CD4-positive, alpha-beta T cell treated with Interleukin-4 for 1 hour (primary cell): ENCODE data around the gene EFEMP2.
A peak's percentile ranks its signal among the peaks of the same experiment; 100 is the strongest.

Experiments used
- DNase-seq, 2 donors: peaks; one replicate each; pipeline ENCODE4 v3.0.0-alpha.2; 2020 to 2022

EFEMP2 gene

DNA sequence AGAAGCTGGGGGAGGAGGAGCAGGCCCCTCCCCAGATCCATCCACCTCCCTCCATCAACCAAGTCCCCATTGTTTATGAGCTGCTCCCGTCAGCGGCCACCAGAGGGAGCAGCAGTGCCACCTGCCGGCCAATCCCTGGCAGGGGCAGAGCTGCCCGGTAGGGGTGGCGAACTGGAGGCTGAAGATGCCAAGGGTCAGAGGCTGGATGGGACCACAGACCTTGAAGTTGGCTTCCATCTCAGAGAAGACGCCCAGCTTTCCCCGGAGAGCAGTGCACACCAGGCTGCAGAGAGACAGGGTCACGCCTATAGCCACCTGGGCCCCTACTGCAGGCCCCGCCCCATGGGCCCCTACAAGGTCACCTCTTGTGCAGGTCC lies 12.1 kb upstream of the EFEMP2 start:
- DNase-seq: peak; percentile 83 to 85

DNA sequence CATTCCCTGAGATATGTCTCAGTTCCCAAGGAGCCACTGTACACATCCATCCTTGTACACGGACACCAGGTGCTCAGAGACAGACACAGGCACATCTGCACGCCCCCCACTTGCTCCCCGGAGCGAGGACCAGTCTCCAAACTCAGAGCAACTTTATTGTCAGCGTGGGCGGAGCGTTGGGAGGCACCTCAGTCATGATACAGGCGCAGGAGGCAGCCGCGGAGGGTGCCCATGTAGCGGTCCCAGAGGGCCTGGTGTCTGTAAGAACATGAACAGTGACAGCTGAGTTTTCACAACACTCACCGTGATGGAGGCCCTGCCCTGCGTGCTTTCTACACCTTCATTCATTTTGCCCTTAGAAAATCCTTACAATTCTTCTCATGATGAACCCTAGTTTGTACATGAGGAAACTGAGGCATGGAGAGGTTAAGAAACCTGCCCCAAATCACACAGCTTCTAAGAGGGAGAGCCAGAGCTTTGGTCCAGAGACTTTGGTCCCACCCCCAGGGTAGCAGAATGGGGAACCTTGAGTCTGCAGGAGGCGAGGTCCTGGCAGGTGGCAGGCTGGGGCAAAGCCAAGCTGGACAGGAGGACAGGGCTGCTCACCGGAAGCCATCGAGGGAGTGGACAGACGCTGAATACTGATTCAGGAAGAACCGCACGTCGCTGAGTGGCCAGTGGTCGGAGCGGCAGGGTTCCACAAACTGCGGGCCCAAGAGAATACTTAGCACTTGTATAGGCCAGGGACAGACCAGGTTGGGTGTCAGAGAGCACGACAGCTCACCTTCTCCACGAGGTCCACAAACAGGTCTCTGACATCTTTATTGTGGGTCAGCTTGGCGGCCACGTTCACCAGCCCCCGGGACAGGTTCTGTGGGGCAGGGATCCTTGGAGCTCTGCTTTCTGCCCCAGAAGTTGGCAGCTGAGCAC lies 11.5 kb upstream of the EFEMP2 start:
- no peak for DNase-seq

- DNase-seq: no peak
Measured at GRCh38 chr11:65883058-65883761, 10.6 kb upstream of the EFEMP2 start.

DNA sequence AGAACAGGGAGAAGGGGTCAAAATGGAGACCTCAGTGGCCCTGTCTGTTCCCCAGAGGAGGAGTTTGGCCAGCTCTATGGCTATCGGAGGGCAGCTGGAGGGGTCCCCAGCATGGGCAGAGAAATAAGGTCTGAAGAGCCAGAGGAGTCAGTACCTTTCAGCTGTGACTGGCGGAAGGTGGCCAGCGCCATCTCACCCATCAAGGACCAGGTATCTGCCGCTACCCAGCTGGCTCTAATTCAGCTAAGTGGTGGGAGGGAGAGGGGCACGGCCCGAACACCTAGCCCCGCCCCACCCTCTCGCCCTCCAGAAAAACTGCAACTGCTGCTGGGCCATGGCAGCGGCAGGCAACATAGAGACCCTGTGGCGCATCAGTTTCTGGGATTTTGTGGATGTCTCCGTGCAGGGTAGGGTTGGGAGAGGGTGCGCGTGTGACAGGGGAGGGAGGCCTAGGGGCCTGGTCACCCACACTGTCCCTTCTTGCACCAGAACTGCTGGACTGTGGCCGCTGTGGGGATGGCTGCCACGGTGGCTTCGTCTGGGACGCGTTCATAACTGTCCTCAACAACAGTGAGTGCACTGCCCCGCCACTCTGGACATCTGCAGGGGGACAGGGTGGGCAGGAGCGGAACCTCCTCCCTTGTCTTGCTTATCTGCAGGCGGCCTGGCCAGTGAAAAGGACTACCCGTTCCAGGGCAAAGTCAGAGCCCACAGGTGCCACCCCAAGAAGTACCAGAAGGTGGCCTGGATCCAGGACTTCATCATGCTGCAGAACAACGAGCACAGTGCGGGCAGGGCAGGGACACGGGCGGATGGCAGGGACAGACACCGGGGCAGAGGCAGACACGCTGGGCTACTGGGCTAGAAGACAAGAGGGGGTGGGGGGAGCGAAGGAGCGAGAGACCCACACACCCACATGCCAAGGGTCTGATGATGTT lies 9.8 kb upstream of the EFEMP2 start:
- no peak for DNase-seq

- DNase-seq: peak in 1 of 2 donors; percentile 20
Measured at GRCh38 chr11:65880844-65881421, 8.3 kb upstream of the EFEMP2 start.

- DNase-seq: no peak
Measured at GRCh38 chr11:65880027-65880426, 7.4 kb upstream of the EFEMP2 start.

DNA sequence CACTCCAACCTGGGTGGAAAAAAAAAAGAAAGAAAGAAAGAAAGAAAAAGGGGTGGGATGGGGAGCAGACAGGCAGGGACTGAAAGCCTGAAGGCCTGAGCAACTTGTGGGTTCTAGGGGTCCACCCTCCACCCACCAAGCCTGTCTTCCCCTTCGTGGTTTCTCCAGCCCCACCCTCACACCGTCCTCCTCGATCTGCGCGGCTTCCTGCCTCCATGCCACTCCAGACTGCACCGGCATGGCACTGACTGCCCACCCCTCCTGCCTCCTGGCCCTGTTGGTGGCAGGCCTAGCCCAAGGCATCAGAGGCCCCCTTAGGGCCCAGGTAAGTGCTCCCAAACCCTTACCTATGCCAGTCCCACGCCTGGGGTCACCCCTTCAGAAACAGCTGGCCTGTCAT lies 7.0 kb upstream of the EFEMP2 start, which contains the start of gene CTSW:
Gene CTSW, plus strand, starts transcription at position 221 of the 400 bp plus-strand sequence. Its CDS starts 18 bp downstream, at position 239.
- DNase-seq: peak; percentile 50 to 64

- peak; percentile 95 to 97 for DNase-seq
Measured at GRCh38 chr11:65873318-65874156, 937 bp upstream of the EFEMP2 start.

- no peak for DNase-seq
Measured at GRCh38 chr11:65871811-65872548, 620 bp downstream of the EFEMP2 start.

- no peak for DNase-seq
Measured at GRCh38 chr11:65870706-65871681, 1.6 kb downstream of the EFEMP2 start.

DNA sequence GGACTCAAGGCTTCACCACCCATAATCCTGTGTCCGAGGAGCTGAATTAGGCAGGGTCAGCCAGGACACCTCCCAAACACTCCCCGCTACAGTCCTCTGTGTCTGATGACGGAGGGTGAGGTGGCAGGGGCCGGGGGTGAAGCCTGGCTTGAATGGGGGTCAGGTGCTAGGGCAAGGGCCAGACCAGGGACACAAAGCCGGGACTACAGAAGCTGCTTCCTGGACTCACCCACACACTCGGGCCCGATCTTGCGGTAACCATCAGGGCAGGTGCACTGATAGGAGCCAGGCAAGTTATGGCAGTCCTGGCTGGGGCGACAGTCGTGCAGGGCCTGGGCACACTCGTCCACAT lies 2.3 kb downstream of the EFEMP2 start:
- no peak for DNase-seq

DNA sequence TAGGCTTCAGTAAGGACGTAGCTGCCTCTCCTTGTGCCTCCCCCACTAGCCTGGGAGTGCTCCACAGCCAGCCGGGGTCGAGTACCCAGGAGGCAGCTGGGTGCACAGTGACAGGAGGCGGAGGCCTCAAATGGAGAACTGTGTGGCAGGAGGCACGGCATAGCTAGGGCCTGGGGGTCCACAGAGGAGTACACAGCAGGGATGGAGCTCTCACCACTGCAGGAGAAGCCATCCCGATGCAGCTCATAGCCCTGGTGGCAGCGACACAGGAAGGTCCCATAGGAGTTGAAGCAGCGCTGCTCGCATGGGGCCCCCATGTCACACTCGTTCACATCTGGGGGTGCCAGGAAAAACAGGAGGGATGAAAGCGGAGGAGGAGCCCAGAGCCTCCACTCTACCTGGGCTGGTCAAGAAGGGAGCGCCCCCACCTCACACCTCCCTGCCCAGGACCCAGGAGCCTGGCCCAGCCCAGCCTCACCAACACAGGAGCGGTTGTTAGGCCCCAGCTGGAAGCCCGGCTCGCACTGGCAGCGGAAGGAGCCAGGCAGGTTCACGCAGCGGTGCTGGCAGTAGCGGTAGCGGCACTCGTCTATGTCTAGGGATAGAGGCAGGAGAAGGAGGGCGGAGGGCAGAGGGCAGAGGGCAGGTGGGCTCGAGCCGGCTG lies 2.8 kb downstream of the EFEMP2 start:
- DNase-seq: no peak

- DNase-seq: no peak
Measured at GRCh38 chr11:65868907-65869306, 3.7 kb downstream of the EFEMP2 start.

- peak in 1 of 2 donors; percentile 38 for DNase-seq
Measured at GRCh38 chr11:65868076-65868667, 4.4 kb downstream of the EFEMP2 start.

DNA sequence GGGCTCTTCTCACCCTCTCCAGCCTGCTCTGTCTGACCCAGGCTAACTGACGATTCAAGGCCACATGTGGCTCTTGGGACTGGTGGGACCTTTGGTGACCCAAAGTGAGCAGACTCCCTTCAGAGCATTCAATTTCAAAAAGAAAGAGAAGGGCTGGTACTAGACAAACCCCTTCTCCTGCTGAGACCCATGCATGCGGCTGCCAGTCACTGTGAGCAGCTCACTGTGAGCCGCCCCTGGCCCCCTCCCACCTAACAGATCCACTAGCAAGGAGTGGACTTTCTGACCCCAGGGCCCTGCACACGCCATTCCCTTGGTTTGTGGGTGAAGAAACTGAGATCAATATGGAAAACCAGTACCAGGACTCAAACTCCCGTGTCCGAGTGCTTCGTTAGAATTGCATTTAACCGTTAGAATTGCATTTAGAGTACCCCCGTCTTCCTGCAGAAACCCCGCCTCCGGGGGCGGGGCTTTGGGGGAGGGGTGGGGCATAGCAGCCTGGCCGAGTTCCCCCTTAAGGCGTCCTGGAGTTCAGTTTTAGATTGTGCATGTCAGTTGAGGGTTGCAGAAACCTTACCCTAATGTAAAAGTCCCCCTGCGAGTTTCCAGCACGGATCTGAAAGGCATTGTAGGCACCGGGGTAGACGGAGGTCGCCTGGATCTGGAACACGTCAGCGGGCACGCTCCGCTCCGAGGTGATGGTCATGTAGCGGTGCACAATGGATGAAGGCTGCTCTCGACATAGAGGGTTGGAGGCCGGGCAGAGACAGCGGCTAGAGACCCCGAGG lies 5.1 kb downstream of the EFEMP2 start:
- DNase-seq: no peak

DNA sequence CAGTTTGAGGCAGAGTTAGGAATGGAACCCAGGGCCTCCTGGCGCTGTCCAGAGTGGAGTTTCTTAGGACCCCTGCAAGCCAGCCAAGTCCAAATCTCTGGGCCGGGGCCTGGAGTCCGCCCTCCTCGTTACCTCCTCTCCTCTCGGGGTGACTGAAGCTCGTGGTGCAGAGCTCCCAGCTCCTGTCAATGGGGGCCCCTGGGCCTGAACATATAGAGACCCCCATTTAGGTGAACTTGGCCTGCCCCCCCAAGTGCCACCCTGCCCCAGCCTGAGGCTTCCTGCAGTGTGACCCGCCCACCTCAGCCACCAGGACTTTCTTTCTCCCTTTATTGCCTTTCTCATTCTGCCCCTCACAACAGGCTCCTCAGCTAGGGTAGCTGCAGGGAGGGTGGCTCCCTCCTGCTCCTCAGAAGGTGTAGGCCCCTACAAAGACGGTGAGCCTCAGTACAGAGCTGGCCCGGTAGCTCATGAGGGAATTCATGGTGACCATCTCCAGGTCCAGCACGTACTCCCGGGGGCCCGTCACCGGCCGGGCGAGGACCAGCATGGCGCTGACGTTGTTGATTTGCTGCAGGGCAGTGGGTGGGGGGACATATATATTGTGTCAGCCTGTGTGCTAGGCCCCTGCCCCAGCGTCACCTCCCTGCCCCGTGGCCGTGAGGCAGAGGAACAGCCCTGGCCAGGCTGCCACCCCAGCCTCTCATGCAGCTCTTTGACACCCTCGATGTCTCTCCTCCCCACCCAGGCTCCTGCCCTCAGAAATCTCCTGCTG lies 5.9 kb downstream of the EFEMP2 start:
- no peak for DNase-seq
